ENCODE measurements around the gene TDRD7. TPM values are rescaled to one million over a fixed set of nuclear protein-coding genes. Genes with fewer than 3 reads are reported as not detected.

Gene TDRD7
- total RNA-seq, 1 donor from 2014 or later = 8.6 TPM

- Mint-ChIP-seq H3K36me3 (no peaks in the 10 kb centered on the region), H3K4me3 (no peak overlapping the region), H3K27me3 (ENCODE audit: low read depth) (peaks cover 52% of the 10 kb centered on the region), H3K4me1 (no peaks in the 10 kb centered on the region), H3K27ac (no peak overlapping the region), H3K9me3 (no peaks in the 10 kb centered on the region)
- DNase-seq (ENCODE audit: low spot score in 2 of 2, unreplicated experiment in 2 of 2) = no peak
- TF ChIP-seq CTCF (IDR thresholded peaks at IDR 0.05; ENCODE audit: unreplicated experiment) = no peak
These were observed 23.1 kb upstream of the TDRD7 start for GRCh38 chr9:97388721-97389238.

GRCh38 chr9:97389249-97389648 lies 22.6 kb upstream of the TDRD7 start:
- Mint-ChIP-seq H3K27me3 (ENCODE audit: low read depth) (peaks cover 57% of the 10 kb centered on the region), H3K4me1 (no peaks in the 10 kb centered on the region), H3K4me3 (no peak overlapping the region), H3K36me3 (no peaks in the 10 kb centered on the region), H3K9me3 (no peaks in the 10 kb centered on the region), H3K27ac (no peak overlapping the region)
- TF ChIP-seq CTCF (IDR thresholded peaks at IDR 0.05; ENCODE audit: unreplicated experiment) = no peak
- no peak for DNase-seq (ENCODE audit: low spot score in 2 of 2, unreplicated experiment in 2 of 2)

GRCh38 chr9:97390791-97391406 lies 21.0 kb upstream of the TDRD7 start:
- no peak for TF ChIP-seq CTCF (IDR thresholded peaks at IDR 0.05; ENCODE audit: unreplicated experiment)
- Mint-ChIP-seq H3K4me3 (no peak overlapping the region), H3K27me3 (ENCODE audit: low read depth) (peaks cover 56% of the 10 kb centered on the region), H3K9me3 (no peaks in the 10 kb centered on the region), H3K4me1 (no peaks in the 10 kb centered on the region), H3K36me3 (no peaks in the 10 kb centered on the region), H3K27ac (no peak overlapping the region)
- DNase-seq (ENCODE audit: low spot score in 2 of 2, unreplicated experiment in 2 of 2) = no peak

GRCh38 chr9:97394881-97395280 lies 17.0 kb upstream of the TDRD7 start:
- no peaks in the 10 kb centered on the region for H3K4me1 Mint-ChIP-seq
- no peak overlapping the region for H3K27ac Mint-ChIP-seq
- no peaks in the 10 kb centered on the region for H3K9me3 Mint-ChIP-seq

GRCh38 chr9:97395745-97396144 lies 16.2 kb upstream of the TDRD7 start:
- Mint-ChIP-seq H3K27me3 (ENCODE audit: low read depth) (peaks cover 26% of the 10 kb centered on the region), H3K4me1 (no peaks in the 10 kb centered on the region), H3K27ac (no peak overlapping the region), H3K9me3 (no peaks in the 10 kb centered on the region), H3K4me3 (no peak overlapping the region), H3K36me3 (no peaks in the 10 kb centered on the region)
- no peak for DNase-seq (ENCODE audit: low spot score in 2 of 2, unreplicated experiment in 2 of 2)
- TF ChIP-seq CTCF (IDR thresholded peaks at IDR 0.05; ENCODE audit: unreplicated experiment) = no peak

More at GRCh38 chr9:97394881-97395280, 17.0 kb upstream of the TDRD7 start:
- peaks cover 31% of the 10 kb centered on the region for H3K27me3 Mint-ChIP-seq (ENCODE audit: low read depth)
- no peaks in the 10 kb centered on the region for H3K36me3 Mint-ChIP-seq
- no peak for TF ChIP-seq CTCF (IDR thresholded peaks at IDR 0.05; ENCODE audit: unreplicated experiment)
- DNase-seq (ENCODE audit: low spot score in 2 of 2, unreplicated experiment in 2 of 2) = no peak
- H3K4me3 Mint-ChIP-seq = no peak overlapping the region

Measured in mesothelial cell of epicardium (in vitro differentiated cells).